Stimulated activated CD4-positive, alpha-beta T cell treated with anti-CD3 and anti-CD28 coated beads, Interleukin-15, amount 100 ng/mL, for 48 hours (primary cell): Measurements from ENCODE around the gene CFAP298.

Experiments used
- DNase-seq, 2 donors: peaks; one replicate each; pipeline ENCODE4 v3.0.0-alpha.2; 2020; ENCODE audit warnings: low read depth in 2 of 2

Gene CFAP298

GRCh38 chr21:32599091-32599490, 13.1 kb downstream of the CFAP298 start:
- DNase-seq = no peak

- DNase-seq = no peak
These were observed 15.0 kb downstream of the CFAP298 start for GRCh38 chr21:32597205-32597604.

GRCh38 chr21:32595431-32595830, 16.7 kb downstream of the CFAP298 start:
- DNase-seq = no peak

DNA sequence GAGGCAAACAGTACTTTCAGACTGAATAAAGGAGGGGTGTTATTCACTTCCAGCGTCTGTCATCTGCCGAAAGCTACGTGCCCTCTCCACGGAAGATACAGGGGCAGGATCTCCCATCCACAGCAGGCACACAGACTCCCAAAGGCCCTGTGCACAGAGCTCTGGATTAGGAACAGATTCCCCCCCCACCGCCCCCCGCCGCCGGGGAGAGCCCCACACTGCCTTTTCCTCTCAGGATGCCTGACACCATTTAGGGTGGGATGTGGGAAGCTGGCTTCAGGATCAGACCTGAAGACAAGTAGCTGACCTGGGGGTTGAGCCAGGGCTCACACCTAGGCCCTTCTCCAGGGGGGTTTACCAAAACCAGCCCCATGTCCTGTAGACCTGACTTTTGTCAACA, 18.5 kb downstream of the CFAP298 start:
- DNase-seq = no peak

DNA sequence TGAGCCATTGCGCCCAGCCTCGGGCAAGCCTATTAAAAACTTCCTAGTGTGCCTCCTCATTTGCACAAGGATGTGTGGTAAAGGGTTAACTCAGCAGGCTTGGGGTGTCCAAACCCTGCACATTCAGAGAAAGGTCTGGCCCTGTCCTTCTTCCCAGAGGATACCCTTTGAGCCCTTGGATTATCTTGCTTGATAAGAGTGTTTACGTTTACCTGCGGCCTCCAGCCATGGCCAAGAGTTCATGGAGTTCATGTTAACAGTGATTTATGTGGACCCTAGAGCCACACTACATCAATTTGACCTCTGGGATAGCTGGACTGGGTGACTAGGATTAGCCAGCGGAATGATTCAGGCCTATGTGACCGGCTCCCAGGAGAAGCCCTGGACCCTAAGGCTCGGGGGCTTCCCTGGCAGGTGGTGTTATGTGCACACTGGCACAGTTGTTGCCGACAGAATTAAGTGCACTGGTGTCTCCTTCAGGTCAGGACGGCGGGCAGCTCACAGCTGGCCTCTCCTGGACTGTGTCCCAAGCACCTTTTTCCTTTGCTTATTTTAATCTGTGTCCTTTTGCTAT, 19.2 kb downstream of the CFAP298 start:
- no peak for DNase-seq

DNA sequence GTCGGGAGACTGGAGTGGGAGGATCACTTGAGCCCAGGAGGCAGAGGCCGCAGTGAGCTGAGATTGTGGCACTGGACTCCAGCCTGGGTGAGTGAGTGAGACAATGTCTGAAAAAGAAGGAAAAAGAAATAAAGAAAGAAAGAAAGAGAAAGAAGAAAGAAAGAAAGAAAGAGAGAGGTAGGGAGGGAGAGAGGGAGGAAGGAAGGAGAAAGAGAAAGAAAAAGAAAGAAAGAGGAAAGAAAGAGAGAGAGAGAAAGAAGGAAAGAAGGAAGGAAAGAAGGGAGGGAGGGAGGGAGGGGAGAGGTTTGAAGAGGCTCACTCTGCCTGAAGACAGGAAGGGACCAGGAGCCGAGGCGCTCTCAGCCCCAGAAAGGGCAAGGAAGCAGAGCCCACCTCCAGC, 22.0 kb downstream of the CFAP298 start:
- DNase-seq = no peak

GRCh38 chr21:32587651-32588050, 24.5 kb downstream of the CFAP298 start:
- no peak for DNase-seq

DNA sequence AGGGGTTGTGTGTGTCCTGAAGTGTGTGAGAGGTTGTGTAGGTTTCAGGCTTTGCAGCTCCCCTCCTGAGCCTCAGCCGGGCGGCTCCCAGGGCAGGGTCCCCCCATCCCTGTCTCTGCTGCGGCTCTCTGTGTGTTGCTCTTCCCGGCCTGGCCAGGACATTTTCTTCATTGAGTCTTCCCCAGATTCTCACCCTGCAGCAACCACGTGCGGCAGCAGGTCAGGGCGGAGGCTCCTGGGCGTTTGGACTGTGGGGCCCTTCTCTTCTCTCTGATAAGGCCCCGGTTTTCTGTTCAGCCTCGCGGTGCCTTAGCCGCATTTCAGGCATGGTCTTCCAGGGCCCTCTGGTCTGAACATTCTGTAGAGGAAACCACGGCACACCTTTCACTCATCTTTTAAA, 25.1 kb downstream of the CFAP298 start:
- DNase-seq = no peak

DNA sequence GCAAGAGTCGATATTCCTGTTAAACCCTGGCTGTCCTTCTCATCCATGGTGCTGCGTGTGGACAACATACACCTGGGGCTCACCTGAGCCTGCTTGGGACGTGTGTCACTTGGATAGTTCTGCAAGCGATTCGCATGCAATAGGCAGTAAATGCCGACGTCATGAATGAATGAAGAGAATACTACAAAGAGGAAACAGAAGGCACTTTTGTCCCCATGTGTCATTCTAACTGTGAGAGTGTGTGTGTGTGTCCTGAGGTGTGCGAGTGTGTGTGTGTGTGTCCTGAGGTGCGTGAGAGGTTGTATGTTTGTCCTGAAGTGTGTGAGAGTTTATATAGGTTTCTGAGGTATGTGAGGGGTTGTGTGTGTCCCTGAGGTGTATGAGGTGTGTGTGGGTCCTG, 26.2 kb downstream of the CFAP298 start:
- no peak for DNase-seq

DNA sequence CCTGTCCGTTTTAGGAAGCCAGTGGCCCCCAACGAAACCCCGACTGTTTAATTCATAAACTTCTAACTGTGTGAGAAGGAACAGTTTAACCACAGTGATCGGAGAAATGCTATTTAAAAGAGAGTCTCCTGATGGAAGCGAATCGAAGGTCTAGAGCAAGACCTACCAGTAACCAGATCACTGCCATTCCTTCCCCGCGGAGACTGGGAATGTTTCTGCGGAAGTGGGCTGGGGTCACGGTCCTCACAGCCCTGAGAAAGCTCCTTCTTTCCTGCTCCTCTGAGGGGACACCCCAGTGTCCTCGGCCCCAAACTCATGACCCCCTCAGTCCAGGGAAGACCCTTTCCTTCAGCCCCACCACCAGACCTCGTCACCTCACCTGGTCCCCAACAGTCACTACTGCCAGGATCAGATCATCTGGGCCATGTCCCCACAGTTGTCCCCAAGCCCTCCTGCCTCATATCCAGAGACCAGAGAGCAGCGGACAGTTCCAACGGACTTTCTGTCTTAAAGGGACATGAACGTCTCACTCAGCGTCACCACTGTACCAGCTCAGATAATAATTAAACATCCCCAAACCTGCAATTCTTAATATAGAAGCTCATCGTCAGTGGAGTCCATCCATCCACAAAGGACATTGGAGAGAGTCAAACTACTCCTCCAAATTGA, 27.0 kb downstream of the CFAP298 start, which contains the start of gene TCP10L:
TCP10L (minus strand) TSS at position 482 of the 669 bp plus-strand sequence. CDS start 1,219 bp downstream, outside the sequence.
- DNase-seq = no peak

DNA sequence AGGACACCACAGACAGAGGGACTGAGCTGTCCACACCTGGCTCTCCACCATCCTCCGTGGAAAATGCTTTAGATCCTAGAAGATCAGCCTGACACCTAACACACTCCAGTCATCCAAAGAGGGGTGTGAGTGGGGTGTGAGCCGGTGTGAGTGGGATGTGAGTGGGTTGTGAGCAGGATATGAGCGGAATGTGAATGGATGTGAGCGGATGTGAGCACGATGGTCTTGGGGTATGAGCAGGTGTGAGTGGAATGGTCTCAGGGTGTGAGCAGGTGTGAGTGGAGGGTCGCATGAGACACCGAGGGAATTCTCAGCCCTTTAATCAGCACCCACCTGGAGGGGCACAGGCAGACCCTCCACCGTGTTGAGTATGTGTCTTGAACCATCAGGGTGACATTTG, 27.7 kb downstream of the CFAP298 start:
- DNase-seq = no peak

DNA sequence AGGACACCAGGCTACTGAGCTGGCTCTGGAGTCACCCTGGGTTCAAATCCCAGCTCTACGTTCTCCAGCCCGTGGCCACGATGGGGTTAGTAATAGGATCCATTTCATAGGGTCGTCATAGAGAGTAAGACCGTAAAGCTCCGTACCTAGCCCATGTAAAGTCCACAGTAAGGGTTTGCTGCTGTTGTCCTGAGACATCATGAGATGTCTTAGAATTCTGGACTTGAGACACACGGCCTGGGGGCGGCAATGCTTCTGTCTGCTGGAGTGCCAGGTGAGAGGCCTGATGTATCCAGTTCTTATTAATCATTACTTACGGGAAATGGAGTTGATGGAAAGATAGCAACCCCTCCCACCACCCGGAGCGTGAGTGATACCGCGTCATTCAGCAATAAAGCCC, 30.4 kb downstream of the CFAP298 start:
- no peak for DNase-seq

GRCh38 chr21:32580949-32581348, 31.2 kb downstream of the CFAP298 start:
- DNase-seq = no peak

DNA sequence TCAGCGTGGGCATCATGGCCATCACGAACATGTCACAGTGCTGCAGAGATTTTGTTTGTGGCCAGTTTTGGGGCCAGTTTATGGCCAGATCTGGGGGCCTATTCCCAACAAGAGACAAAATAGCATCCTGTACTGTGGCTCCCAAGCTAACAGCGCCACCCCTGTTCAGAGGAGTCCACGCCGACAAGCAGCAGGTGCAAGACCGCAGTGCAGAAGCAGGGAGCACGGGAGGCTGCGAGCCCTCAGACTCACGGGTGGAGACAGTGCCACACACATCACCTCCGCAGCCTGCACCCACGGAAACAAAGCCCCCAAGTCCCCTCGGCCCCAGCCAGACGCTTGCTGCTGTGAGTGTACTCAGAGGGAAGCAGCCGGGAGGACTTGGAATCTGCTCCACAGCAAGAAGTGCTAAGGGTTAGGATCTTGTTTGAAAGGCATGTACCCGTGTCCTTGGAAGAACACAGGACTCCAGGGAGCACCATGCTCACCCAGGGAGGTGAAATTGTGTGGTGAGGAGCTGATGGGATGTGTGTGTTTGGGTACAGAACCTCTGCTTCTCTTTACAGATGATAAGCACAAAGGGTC, 34.0 kb downstream of the CFAP298 start:
- peak in 1 of 2 donors; percentile 11 for DNase-seq

GRCh38 chr21:32576011-32576410, 36.2 kb downstream of the CFAP298 start:
- DNase-seq = no peak

- DNase-seq = no peak
These were observed 36.9 kb downstream of the CFAP298 start for GRCh38 chr21:32574946-32575925.

DNA sequence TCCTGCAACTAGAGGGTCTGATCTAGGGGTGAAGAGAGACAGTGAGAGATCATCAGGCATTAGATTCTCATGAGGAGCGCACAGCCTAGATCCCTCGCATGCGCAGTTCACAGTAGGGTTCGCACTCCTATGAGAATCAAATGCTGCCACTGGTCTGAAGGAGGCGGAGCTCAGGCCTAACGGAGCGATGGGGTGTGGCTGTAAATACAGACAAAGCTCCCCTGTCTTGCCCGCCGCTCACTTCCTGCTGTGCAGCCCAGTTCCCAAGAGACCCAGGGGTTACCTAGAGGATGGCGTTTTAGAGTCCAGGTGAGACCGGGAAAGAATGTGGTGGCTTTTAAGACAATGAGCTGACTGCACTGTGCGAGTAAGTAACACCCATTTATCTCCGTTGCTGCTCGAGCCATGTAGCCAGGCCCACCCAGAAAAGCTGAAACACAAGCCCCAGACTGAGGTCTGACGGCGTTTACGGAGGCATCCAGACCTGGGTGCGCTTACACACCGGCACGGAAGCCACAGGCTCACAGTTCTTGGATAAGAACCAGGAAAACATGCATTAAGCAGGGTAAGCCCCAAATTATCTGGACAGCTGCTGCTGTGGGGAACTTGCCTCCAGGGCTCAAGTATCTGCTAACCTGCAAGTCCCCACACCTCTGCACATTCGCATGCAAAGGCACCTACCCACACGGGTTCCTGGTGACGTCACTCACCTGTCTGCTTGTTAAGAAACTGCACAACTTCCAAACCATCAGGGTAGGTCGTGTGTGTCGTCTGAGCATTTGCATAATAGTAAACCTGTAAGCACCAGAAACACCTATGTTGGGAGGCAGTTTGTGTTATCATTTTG, 39.4 kb downstream of the CFAP298 start:
- no peak for DNase-seq

GRCh38 chr21:32570456-32570855, 41.7 kb downstream of the CFAP298 start:
- no peak for DNase-seq

GRCh38 chr21:32569261-32570230, 42.6 kb downstream of the CFAP298 start:
- DNase-seq = peak; percentile 62 to 73

- DNase-seq = no peak
These were observed 44.6 kb downstream of the CFAP298 start for GRCh38 chr21:32567626-32568025.
